Nephron (organoid): ENCODE data around the gene LIPG.

ENCODE experiments used
- H3K27ac Mint-ChIP-seq, 3 experiments: 2 replicates each; pipeline ENCODE4 v1.8.0; 2020; ENCODE audit warnings: mixed read lengths in 3 of 3, mild to moderate bottlenecking in 2 of 3, moderate library complexity in 1 of 3
- H3K27me3 Mint-ChIP-seq: 2 replicates; pipeline ENCODE4 v1.8.0; 2021; ENCODE audit warnings: low read depth, mild to moderate bottlenecking, moderate library complexity, mixed read lengths
- H3K36me3 Mint-ChIP-seq: 2 replicates; pipeline ENCODE4 v1.8.0; 2020; ENCODE audit warnings: low read depth, mixed read lengths
- H3K4me1 Mint-ChIP-seq: 2 replicates; pipeline ENCODE4 v1.8.0; 2020; ENCODE audit warnings: mixed read lengths
- H3K4me3 Mint-ChIP-seq, 3 experiments: 2 replicates each; pipeline ENCODE4 v1.8.0; 2020; ENCODE audit warnings: mild to moderate bottlenecking in 3 of 3, mixed read lengths in 3 of 3, moderate library complexity in 2 of 3
- H3K9me3 Mint-ChIP-seq: 2 replicates; pipeline ENCODE4 v1.8.0; 2020; ENCODE audit warnings: mixed read lengths
- TF ChIP-seq, protein P1 (sequence below), 3 experiments: fragments of 200-600 bp; sonication (generic); IDR thresholded peaks; one replicate each; pipeline ENCODE4 v1.5.0; 2021; ENCODE audit warnings: antibody characterized with exemption in 3 of 3; ENCODE audit not compliant: unreplicated experiment in 3 of 3

Gene LIPG

DNA sequence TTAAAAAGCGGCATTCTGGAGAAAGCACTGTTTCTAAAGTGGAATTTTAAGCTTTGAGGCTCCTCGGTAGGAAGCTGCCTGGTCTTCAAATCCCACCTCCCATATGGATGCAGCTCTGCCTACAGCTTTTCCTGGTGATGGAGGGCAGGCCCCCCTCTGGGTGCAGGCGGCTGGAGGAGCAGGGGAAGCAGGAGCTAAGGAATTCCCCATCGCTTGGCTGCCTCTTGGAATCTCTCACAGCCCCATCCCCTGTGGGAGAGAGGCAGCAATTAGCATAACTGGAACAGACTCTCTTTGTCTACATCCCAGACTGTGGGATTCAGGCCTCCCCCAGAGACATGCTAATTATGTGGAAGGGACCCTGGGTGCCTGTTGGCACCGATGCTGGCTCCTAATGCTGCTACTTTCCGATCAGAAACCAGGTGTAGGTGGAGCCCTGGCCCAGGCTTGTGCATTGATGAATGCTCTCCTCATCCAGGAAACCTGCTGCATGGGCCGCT, 51.3 kb downstream of the LIPG start:
- Mint-ChIP-seq H3K4me1 (peaks cover 30% of the 10 kb centered on the region), H3K27ac (peak overlapping the region; percentile 84 to 99 (median 90)), H3K4me3 (no peak overlapping the region), H3K27me3 (peaks cover 20% of the 10 kb centered on the region), H3K36me3 (no peaks in the 10 kb centered on the region), H3K9me3 (no peaks in the 10 kb centered on the region)
- TF ChIP-seq, protein P1, sequence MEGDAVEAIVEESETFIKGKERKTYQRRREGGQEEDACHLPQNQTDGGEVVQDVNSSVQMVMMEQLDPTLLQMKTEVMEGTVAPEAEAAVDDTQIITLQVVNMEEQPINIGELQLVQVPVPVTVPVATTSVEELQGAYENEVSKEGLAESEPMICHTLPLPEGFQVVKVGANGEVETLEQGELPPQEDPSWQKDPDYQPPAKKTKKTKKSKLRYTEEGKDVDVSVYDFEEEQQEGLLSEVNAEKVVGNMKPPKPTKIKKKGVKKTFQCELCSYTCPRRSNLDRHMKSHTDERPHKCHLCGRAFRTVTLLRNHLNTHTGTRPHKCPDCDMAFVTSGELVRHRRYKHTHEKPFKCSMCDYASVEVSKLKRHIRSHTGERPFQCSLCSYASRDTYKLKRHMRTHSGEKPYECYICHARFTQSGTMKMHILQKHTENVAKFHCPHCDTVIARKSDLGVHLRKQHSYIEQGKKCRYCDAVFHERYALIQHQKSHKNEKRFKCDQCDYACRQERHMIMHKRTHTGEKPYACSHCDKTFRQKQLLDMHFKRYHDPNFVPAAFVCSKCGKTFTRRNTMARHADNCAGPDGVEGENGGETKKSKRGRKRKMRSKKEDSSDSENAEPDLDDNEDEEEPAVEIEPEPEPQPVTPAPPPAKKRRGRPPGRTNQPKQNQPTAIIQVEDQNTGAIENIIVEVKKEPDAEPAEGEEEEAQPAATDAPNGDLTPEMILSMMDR (IDR thresholded peaks at IDR 0.05; ENCODE audit: unreplicated experiment in 3 of 3), result no peak

DNA sequence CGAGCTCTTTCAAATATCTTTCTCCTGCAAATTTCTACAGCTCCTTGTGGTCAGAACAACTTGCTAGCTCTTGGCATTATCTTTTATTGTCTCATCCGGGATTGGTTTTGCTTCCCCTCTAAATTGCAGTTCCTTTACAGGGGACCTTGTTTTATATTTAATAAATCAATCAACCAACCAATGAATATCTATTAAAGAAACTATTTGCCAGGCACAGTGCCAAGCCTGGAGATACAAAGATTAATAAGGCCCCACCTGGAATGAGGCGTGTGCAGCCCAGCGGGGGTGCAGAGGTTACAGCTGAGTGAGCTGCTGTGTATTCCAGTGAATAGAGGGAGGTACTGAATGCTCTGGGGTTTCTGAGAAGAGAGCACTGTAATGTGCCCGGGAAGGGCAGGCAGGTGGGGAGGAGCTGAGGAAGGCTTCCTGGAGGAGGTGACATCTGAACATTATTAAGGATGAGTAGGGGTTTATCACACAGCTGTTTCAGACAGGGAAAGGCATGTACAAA, 51.8 kb downstream of the LIPG start:
- Mint-ChIP-seq H3K4me3 (peak overlapping the region in 2 of 3 experiments; percentile 8 to 23), H3K4me1 (peaks cover 27% of the 10 kb centered on the region), H3K36me3 (no peaks in the 10 kb centered on the region), H3K9me3 (no peaks in the 10 kb centered on the region), H3K27me3 (peaks cover 16% of the 10 kb centered on the region), H3K27ac (peak overlapping the region; percentile 84 to 99 (median 90))
- TF ChIP-seq, protein P1 (IDR thresholded peaks at IDR 0.05; ENCODE audit: unreplicated experiment in 3 of 3), result no peak

- Mint-ChIP-seq H3K4me1 (peaks cover 49% of the 10 kb centered on the region), H3K4me3 (no peak overlapping the region), H3K27ac (peak overlapping the region; percentile 17 to 99 (median 70)), H3K9me3 (no peaks in the 10 kb centered on the region), H3K36me3 (no peaks in the 10 kb centered on the region), H3K27me3 (peaks cover 16% of the 10 kb centered on the region)
- TF ChIP-seq, protein P1 (IDR thresholded peaks at IDR 0.05; ENCODE audit: unreplicated experiment in 3 of 3), result no peak
These were observed 54.9 kb downstream of the LIPG start for GRCh38 chr18:49616618-49617328.

GRCh38 chr18:49617329-49617695, 55.5 kb downstream of the LIPG start:
- H3K9me3 Mint-ChIP-seq, result no peaks in the 10 kb centered on the region
- H3K27ac Mint-ChIP-seq, result peak overlapping the region in 2 of 3 experiments; percentile 9 to 99
- no peaks in the 10 kb centered on the region for H3K36me3 Mint-ChIP-seq
- TF ChIP-seq, protein P1 (IDR thresholded peaks at IDR 0.05; ENCODE audit: unreplicated experiment in 3 of 3), result no peak
- H3K4me1 Mint-ChIP-seq, result peaks cover 50% of the 10 kb centered on the region
- no peak overlapping the region for H3K4me3 Mint-ChIP-seq
- peaks cover 16% of the 10 kb centered on the region for H3K27me3 Mint-ChIP-seq

DNA sequence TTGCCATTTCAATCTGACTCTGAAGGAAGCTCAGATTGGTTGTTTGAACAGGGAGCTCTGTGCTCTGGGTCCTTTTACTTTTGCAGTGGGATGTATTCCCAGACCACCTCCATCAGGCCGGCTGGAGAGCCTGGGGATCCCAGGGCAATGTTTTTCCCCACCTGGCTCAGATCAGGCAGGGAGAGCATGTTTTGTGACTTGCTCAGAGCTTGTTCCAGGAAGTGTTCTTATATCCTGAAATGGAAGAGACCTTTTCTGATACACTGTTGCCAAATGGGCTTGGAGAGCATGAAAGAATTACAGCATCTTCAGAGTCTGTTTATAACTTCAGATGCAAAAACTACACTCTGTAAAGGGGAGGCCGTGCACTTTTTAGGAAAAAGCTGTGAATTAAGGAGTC, 56.0 kb downstream of the LIPG start:
- H3K27ac Mint-ChIP-seq, result peak overlapping the region; percentile 55 to 99 (median 91)
- no peaks in the 10 kb centered on the region for H3K9me3 Mint-ChIP-seq
- H3K4me1 Mint-ChIP-seq, result peaks cover 44% of the 10 kb centered on the region
- H3K4me3 Mint-ChIP-seq, result peak overlapping the region in 2 of 3 experiments; percentile 17 to 24
- H3K36me3 Mint-ChIP-seq, result no peaks in the 10 kb centered on the region
- peaks cover 11% of the 10 kb centered on the region for H3K27me3 Mint-ChIP-seq
- TF ChIP-seq, protein P1 (IDR thresholded peaks at IDR 0.05; ENCODE audit: unreplicated experiment in 3 of 3), result no peak
